Hepatocyte (in vitro differentiated cells): ENCODE results near the gene SRPK3. TPM values are rescaled to one million over a fixed set of nuclear protein-coding genes. Genes with fewer than 3 reads are reported as not detected.

Experiments
- DNase-seq: peaks from one replicate; pipeline ENCODE4 v3.0.0-alpha.2; 2016; ENCODE audit warnings: low spot score
- H2AFZ ChIP-seq: fragments of 200-600 bp; sonication (generic); 2 replicates; pipeline ENCODE4 v1.6.0; 2016; ENCODE audit warnings: antibody characterized with exemption, mild to moderate bottlenecking
- H3K27ac ChIP-seq: fragments of 200-600 bp; sonication (generic); 2 replicates; pipeline ENCODE4 v1.5.1; 2016; ENCODE audit warnings: mild to moderate bottlenecking
- H3K27me3 ChIP-seq: fragments of 200-600 bp; sonication (generic); 2 replicates; pipeline ENCODE4 v1.6.1; 2016
- H3K36me3 ChIP-seq: fragments of 200-600 bp; sonication (generic); replicated peaks from 2 replicates; pipeline ENCODE4 v1.5.1; 2016; ENCODE audit warnings: low read depth; ENCODE audit not compliant: insufficient read depth
- H3K4me1 ChIP-seq: fragments of 200-600 bp; sonication (generic); 2 replicates; pipeline ENCODE4 v1.5.1; 2016; ENCODE audit warnings: mild to moderate bottlenecking, moderate library complexity; ENCODE audit not compliant: insufficient read depth
- H3K4me2 ChIP-seq: fragments of 200-600 bp; sonication (generic); 2 replicates; pipeline ENCODE4 v1.6.0; 2016
- H3K4me3 ChIP-seq: fragments of 200-600 bp; sonication (generic); 2 replicates; pipeline ENCODE4 v1.5.1; 2016; ENCODE audit warnings: mild to moderate bottlenecking
- H3K79me2 ChIP-seq: fragments of 200-600 bp; sonication (generic); 2 replicates; pipeline ENCODE4 v1.6.0; 2017; ENCODE audit warnings: mild to moderate bottlenecking
- H3K9me2 ChIP-seq: fragments of 200-600 bp; sonication (generic); replicated peaks from 2 replicates; pipeline ENCODE4 v1.6.0; 2017; ENCODE audit warnings: mild to moderate bottlenecking; ENCODE audit not compliant: insufficient read depth
- H3K9me3 ChIP-seq: fragments of 200-600 bp; sonication (generic); 2 replicates; pipeline ENCODE4 v1.5.1; 2016; ENCODE audit warnings: low read depth, mild to moderate bottlenecking
- H4K20me1 ChIP-seq: fragments of 200-600 bp; sonication (generic); 2 replicates; pipeline ENCODE4 v1.6.0; 2016; ENCODE audit warnings: mild to moderate bottlenecking; ENCODE audit not compliant: insufficient read depth, poor library complexity, severe bottlenecking
- EZH2 ChIP-seq: fragments of 200-600 bp; sonication (generic); IDR thresholded peaks from 2 replicates; pipeline ENCODE4 v1.6.1; 2016; ENCODE audit warnings: antibody characterized with exemption, mild to moderate bottlenecking, borderline replicate concordance
- EZH2phosphoT487 ChIP-seq: fragments of 200-600 bp; sonication (generic); IDR thresholded peaks from one replicate; pipeline ENCODE4 v1.6.1; 2018; ENCODE audit warnings: antibody characterized with exemption, mild to moderate bottlenecking, low read depth, moderate library complexity; ENCODE audit not compliant: unreplicated experiment, severe bottlenecking
- WGBS: methylation state at CpG from one replicate; pipeline ENCODE4 v1.1.6; 2016; ENCODE audit warnings: low lambda C conversion rate; ENCODE audit errors: missing lambda C conversion rate; 5-methylcytosine and 5-hydroxymethylcytosine counted together
- polyA plus RNA-seq: library from polyadenylated mRNA; unstranded; fragments of >200 nt; fragmentation: Nextera tagmentation; extraction: Ambion mirVana; gene quantifications from 2 replicates; pipeline ENCODE4 v1.2.1, GENCODE V29; 2016
- total RNA-seq: library from RNA; depleted of rRNA; stranded (reverse); fragments of >200 nt; gene quantifications from 2 replicates; pipeline ENCODE4 v1.2.3, GENCODE V29; 2014
- TF ChIP-seq, protein P1 (sequence below): fragments of 200-600 bp; sonication (generic); IDR thresholded peaks from 2 replicates; pipeline ENCODE4 v1.5.1; 2016; ENCODE audit warnings: antibody characterized with exemption, mild to moderate bottlenecking; ENCODE audit not compliant: poor library complexity

The SRPK3 gene
- total and polyA plus RNA-seq, 2 experiments from 2014 or later: 0.20 to 0.89 TPM

DNA sequence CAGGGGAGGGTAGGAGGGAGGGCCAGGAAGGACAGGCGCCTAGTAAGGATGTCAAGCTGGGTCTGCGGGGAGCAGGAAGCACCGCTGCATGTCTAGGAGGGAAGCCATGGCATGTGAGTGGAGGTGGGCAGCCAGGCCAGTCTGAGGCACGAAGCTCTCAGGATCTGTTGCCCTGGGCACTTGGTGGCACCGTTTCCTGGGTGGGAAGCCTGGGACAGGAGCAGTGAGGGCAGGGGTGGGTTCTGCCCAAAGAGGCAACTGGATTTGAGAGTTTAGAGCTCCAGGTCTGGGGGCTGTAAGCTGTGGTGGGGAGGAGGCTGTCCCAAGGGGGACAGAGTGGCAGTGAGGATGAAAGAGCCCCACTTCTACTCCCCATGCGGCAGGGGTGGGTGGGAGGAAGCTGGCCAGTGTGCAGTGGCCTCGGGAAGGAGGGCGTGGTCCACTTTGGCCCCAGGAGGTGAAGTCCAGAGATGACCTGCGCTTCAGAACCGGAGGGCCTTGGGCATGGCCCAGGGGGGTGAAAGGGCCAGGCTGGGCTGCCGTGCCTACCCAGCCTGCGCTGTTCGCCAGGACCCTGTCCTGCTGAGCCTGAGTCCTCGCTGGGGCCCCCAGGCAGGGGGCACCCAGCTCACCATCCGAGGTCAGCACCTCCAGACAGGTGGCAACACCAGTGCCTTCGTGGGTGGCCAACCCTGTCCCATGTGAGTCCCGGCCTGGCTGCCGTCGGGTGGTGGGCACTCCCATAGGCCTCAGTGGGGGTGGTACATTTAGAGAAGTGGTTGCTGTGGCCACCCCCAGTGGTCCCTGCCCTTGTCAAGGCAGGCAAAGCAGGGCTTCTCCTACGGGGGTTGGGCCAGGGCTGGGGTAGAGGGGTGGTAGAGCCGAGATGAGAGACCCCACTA is 8.3 kb upstream of the SRPK3 start:
- Histone ChIP-seq H4K20me1 (no peaks in the 10 kb centered on the region), H3K27ac (no peak overlapping the region), H3K9me3 (no peaks in the 10 kb centered on the region), H3K79me2 (no peaks in the 10 kb centered on the region), H3K4me1 (no peaks in the 10 kb centered on the region), H3K27me3 (no peaks in the 10 kb centered on the region), H3K4me2 (no peak overlapping the region), H2AFZ (no peak overlapping the region), H3K36me3 (no peaks in the 10 kb centered on the region), H3K4me3 (no peak overlapping the region), H3K9me2 (no peaks in the 10 kb centered on the region)
- TF ChIP-seq EZH2phosphoT487: no peak
- no peak for TF ChIP-seq EZH2
- TF ChIP-seq, protein P1, sequence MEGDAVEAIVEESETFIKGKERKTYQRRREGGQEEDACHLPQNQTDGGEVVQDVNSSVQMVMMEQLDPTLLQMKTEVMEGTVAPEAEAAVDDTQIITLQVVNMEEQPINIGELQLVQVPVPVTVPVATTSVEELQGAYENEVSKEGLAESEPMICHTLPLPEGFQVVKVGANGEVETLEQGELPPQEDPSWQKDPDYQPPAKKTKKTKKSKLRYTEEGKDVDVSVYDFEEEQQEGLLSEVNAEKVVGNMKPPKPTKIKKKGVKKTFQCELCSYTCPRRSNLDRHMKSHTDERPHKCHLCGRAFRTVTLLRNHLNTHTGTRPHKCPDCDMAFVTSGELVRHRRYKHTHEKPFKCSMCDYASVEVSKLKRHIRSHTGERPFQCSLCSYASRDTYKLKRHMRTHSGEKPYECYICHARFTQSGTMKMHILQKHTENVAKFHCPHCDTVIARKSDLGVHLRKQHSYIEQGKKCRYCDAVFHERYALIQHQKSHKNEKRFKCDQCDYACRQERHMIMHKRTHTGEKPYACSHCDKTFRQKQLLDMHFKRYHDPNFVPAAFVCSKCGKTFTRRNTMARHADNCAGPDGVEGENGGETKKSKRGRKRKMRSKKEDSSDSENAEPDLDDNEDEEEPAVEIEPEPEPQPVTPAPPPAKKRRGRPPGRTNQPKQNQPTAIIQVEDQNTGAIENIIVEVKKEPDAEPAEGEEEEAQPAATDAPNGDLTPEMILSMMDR: no peak
- 79% methylated on average over 19 of the region's 21 CpGs for WGBS
- DNase-seq: no peak

DNA sequence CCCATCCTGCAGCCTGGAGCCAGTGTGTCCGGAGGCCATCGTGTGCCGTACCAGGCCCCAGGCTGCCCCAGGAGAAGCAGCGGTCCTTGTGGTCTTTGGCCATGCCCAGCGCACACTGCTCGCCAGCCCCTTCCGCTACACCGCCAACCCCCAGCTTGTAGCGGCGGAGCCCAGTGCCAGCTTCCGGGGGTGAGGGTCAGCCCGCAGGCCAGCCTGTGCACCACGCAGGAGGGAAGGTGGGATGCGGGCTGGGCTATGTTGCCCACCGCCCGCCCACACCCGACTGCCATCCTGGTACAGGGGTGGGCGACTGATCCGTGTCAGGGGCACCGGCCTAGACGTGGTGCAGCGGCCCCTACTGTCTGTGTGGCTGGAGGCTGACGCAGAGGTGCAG is 7.6 kb upstream of the SRPK3 start:
- no peak for DNase-seq
- Histone ChIP-seq H3K4me1 (no peaks in the 10 kb centered on the region), H3K4me2 (no peak overlapping the region), H2AFZ (no peak overlapping the region), H4K20me1 (no peaks in the 10 kb centered on the region), H3K9me2 (no peaks in the 10 kb centered on the region), H3K36me3 (no peaks in the 10 kb centered on the region), H3K27ac (no peak overlapping the region), H3K4me3 (no peak overlapping the region), H3K27me3 (no peaks in the 10 kb centered on the region), H3K79me2 (no peaks in the 10 kb centered on the region), H3K9me3 (no peaks in the 10 kb centered on the region)
- TF ChIP-seq EZH2: no peak
- TF ChIP-seq, protein P1: no peak
- TF ChIP-seq EZH2phosphoT487: no peak
- WGBS: 98% methylated on average over 23 of the region's 23 CpGs

DNA sequence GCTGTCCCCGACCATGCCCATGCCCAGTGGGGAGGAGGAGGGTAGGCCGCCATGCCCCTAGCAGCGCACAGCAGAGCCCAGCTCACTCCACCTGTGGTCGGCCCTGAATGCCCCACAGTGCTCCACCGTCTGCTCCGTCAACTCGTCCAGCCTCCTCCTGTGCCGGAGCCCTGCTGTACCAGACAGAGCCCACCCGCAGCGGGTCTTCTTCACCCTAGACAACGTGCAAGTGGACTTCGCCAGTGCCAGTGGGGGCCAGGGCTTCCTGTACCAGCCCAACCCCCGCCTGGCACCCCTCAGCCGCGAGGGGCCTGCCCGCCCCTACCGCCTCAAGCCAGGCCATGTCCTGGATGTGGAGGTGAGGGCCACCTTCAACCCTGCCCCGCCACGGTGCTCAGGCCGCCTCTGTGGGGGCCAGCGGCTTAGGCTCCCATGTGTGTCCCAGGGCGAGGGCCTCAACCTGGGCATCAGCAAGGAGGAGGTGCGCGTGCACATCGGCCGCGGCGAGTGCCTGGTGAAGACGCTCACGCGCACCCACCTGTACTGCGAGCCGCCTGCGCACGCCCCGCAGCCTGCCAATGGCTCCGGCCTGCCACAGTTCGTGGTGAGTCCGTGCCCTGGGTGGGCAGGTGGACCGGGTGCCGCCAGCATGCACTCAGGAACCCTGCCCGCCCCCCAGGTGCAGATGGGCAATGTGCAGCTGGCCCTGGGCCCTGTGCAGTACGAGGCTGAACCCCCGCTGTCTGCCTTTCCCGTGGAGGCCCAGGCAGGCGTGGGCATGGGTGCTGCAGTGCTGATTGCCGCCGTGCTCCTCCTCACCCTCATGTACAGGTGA is 6.9 kb upstream of the SRPK3 start:
- Histone ChIP-seq H3K79me2 (no peaks in the 10 kb centered on the region), H3K9me3 (no peaks in the 10 kb centered on the region), H2AFZ (no peak overlapping the region), H3K4me2 (no peak overlapping the region), H3K27me3 (no peaks in the 10 kb centered on the region), H3K36me3 (no peaks in the 10 kb centered on the region), H4K20me1 (no peaks in the 10 kb centered on the region), H3K4me3 (no peak overlapping the region), H3K27ac (no peak overlapping the region), H3K4me1 (no peaks in the 10 kb centered on the region), H3K9me2 (no peaks in the 10 kb centered on the region)
- TF ChIP-seq, protein P1: no peak
- TF ChIP-seq EZH2phosphoT487: no peak
- TF ChIP-seq EZH2: no peak
- 94% methylated on average over 35 of the region's 48 CpGs for WGBS
- DNase-seq: no peak
